Thymus (tissue), 14 donors: ENCODE measurements around the gene LONP1. TPM values are rescaled to one million over a fixed set of nuclear protein-coding genes. Genes with fewer than 3 reads are reported as not detected.
A peak's percentile ranks its signal among the peaks of the same experiment; 100 is the strongest.

Experiments
- DNase-seq, 9 donors: peaks; one replicate each; pipeline ENCODE4 v3.0.0-alpha.2; 2013; ENCODE audit warnings: low spot score in 9 of 9, low read depth in 6 of 9, missing footprints in 1 of 9
- H3K27ac ChIP-seq, 2 donors: one replicate each; pipeline ENCODE4 v1.5.1; 2013; ENCODE audit warnings: control low read depth in 1 of 2, low read depth in 1 of 2, low read length in 1 of 2, mild to moderate bottlenecking in 1 of 2, moderate library complexity in 1 of 2
- H3K27me3 ChIP-seq, 2 donors: one replicate each; pipeline ENCODE4 v1.5.1; 2013; ENCODE audit warnings: low read length in 1 of 2; ENCODE audit not compliant: control insufficient read depth in 2 of 2, insufficient read depth in 1 of 2
- H3K36me3 ChIP-seq, 2 donors: one replicate each; pipeline ENCODE4 v1.5.1; 2013; ENCODE audit warnings: low read length in 1 of 2, mild to moderate bottlenecking in 1 of 2, moderate library complexity in 1 of 2; ENCODE audit not compliant: control insufficient read depth in 2 of 2, insufficient read depth in 2 of 2
- H3K4me1 ChIP-seq, 2 donors: one replicate each; pipeline ENCODE4 v1.5.1; 2013; ENCODE audit warnings: low read length in 2 of 2; ENCODE audit not compliant: control insufficient read depth in 2 of 2, insufficient read depth in 2 of 2
- H3K4me3 ChIP-seq, 2 donors: one replicate each; pipeline ENCODE4 v1.5.1; 2013; ENCODE audit warnings: low read length in 2 of 2, control low read depth in 1 of 2, mild to moderate bottlenecking in 1 of 2
- H3K9me3 ChIP-seq, 2 donors: one replicate each; pipeline ENCODE4 v1.5.1; 2013; ENCODE audit warnings: low read length in 1 of 2, mild to moderate bottlenecking in 1 of 2; ENCODE audit not compliant: control insufficient read depth in 2 of 2, insufficient read depth in 1 of 2
- WGBS: extraction: QIAGEN DNeasy Blood & Tissue Kit; methylation state at CpG from one replicate; pipeline ENCODE4 v1.1.7; 2013; 5-methylcytosine and 5-hydroxymethylcytosine counted together
- long read RNA-seq, 10 donors: transcript quantifications; one replicate each; lab custom pipeline, GENCODE V29; 2026
- polyA plus RNA-seq: library from polyadenylated mRNA; stranded (reverse); fragments of 200-250 nt; gene quantifications from one replicate; pipeline ENCODE4 v1.2.3, GENCODE V29; 2013
- total RNA-seq: library from RNA; stranded (reverse); fragments of 120-200 nt; gene quantifications from one replicate; pipeline ENCODE4 v1.2.4, GENCODE V29; 2013
- donor health status: healthy.

Gene LONP1, protein sequence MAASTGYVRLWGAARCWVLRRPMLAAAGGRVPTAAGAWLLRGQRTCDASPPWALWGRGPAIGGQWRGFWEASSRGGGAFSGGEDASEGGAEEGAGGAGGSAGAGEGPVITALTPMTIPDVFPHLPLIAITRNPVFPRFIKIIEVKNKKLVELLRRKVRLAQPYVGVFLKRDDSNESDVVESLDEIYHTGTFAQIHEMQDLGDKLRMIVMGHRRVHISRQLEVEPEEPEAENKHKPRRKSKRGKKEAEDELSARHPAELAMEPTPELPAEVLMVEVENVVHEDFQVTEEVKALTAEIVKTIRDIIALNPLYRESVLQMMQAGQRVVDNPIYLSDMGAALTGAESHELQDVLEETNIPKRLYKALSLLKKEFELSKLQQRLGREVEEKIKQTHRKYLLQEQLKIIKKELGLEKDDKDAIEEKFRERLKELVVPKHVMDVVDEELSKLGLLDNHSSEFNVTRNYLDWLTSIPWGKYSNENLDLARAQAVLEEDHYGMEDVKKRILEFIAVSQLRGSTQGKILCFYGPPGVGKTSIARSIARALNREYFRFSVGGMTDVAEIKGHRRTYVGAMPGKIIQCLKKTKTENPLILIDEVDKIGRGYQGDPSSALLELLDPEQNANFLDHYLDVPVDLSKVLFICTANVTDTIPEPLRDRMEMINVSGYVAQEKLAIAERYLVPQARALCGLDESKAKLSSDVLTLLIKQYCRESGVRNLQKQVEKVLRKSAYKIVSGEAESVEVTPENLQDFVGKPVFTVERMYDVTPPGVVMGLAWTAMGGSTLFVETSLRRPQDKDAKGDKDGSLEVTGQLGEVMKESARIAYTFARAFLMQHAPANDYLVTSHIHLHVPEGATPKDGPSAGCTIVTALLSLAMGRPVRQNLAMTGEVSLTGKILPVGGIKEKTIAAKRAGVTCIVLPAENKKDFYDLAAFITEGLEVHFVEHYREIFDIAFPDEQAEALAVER
- total RNA-seq = 34.3 TPM
- polyA plus RNA-seq = 37.7 TPM
- long read RNA-seq, donor 1, partial matches to known transcripts = 0 of 1 reads
- long read RNA-seq, donor 1, other reads (novel, unspliced or antisense) = 0 of 1 reads
- long read RNA-seq, donor 2, transcript LONP1-201 (18 exons, 3,236 nt) = major isoform, 11 of 24 reads
- long read RNA-seq, donor 2, partial matches to known transcripts = 13 of 24 reads
- long read RNA-seq, donor 2, other reads (novel, unspliced or antisense) = 0 of 24 reads
- long read RNA-seq, donor 3, transcript LONP1-201 (18 exons, 3,236 nt) = major isoform, 5 of 15 reads
- long read RNA-seq, donor 3, partial matches to known transcripts = 10 of 15 reads
- long read RNA-seq, donor 3, other reads (novel, unspliced or antisense) = 0 of 15 reads
- long read RNA-seq, donor 4, partial matches to known transcripts = 0 of 1 reads
- long read RNA-seq, donor 4, other reads (novel, unspliced or antisense) = 0 of 1 reads
- long read RNA-seq, donor 5, transcript LONP1-201 (18 exons, 3,236 nt) = major isoform, 8 of 8 reads
- long read RNA-seq, donor 5, partial matches to known transcripts = 0 of 8 reads
- long read RNA-seq, donor 5, other reads (novel, unspliced or antisense) = 0 of 8 reads
- long read RNA-seq, donor 6, transcript LONP1-201 (18 exons, 3,236 nt) = major isoform, 6 of 11 reads
- long read RNA-seq, donor 6, partial matches to known transcripts = 5 of 11 reads
- long read RNA-seq, donor 6, other reads (novel, unspliced or antisense) = 0 of 11 reads
- long read RNA-seq, donor 7, partial matches to known transcripts = 0 of 1 reads
- long read RNA-seq, donor 7, other reads (novel, unspliced or antisense) = 0 of 1 reads
- long read RNA-seq, donor 8, partial matches to known transcripts = 0 of 1 reads
- long read RNA-seq, donor 8, other reads (novel, unspliced or antisense) = 0 of 1 reads
- long read RNA-seq, donor 9, partial matches to known transcripts = 0 of 1 reads
- long read RNA-seq, donor 9, other reads (novel, unspliced or antisense) = 0 of 1 reads
- long read RNA-seq, donor 10, partial matches to known transcripts = 0 of 2 reads
- long read RNA-seq, donor 10, other reads (novel, unspliced or antisense) = 0 of 2 reads

DNA sequence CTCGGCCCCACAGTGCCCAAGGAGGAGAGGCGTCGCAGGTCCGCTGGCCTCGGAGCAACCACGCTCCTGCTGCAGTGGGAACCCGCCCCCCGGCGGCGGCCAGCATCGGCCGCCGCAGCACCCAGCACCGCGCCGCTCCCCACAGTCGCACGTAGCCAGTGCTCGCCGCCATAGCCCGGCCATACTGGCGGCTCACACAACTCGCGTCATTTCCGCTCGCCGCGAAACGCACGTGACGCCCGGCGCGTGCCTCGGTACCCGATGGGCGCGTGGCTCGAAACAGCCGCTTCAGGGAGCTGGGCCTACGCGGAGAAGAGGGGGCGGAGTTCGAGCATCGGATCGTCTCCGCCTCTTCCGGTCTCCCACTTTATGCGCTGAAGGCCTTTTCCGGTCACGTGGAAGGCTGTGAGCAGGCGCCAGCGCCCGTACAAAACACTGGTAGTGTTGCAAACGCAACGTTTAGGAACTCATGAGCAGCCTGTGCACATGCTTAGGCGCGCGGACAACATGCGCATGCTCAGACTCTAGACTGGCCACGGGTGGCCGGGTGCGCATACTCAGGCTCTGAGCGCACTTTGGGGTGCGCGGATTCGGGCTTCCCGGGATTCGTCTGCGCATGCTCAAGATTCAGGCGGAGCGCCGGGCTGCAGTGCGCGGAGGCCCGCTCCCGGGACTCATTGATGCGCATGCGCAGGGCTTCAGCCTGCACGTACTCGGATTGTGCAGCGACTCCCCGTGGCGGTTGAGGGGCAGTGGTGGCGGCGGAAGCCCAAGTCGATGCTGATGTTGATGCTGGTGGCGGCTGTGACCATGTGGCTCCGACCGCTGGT is at the start of gene LONP1, which contains the start of gene CATSPERD:
Gene LONP1, minus strand, starts transcription at position 186 of the 830 bp plus-strand sequence. Its CDS starts 14 bp downstream, at position 172.
Gene CATSPERD, plus strand, starts transcription at position 677 of the 830 bp plus-strand sequence. Its CDS starts 101 bp downstream, at position 778.
- under 1% methylated on average over 90 of the region's 90 CpGs for WGBS
- DNase-seq = peak; percentile 98 to 100 (median 99)
- Histone ChIP-seq H3K27me3 (no peaks in the 10 kb centered on the region), H3K9me3 (no peaks in the 10 kb centered on the region), H3K27ac (peak within 1 kb of the TSS; percentile 98 to 99), H3K4me1 (peaks cover 9 to 20% of the 10 kb centered on the region in 2 donors), H3K4me3 (peak within 1 kb of the TSS; percentile 52 to 73), H3K36me3 (peaks cover 5 to 10% of the 10 kb centered on the region in 2 donors)

DNA sequence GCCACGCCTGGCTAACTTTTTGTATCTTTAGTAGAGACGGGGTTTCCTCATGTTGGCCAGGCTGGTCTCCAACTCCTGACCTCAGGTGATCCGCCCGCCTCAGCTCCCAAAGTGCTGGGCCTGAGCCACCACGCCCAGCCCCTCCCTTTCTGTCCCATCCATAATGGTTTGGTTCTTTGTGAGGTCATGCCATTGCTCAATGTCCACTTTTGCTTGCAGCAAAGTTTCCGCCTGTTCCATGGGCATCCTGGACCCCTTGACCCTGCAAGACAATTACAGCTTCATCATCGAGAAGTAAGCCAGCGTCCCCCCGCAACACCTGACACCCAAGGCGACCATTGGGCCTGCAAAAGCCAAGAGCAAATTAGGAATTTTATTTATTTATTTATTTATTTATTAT is 48.0 kb upstream of the LONP1 start:
- no peak for DNase-seq
- H3K4me1 ChIP-seq = no peaks in the 10 kb centered on the region
- 98% methylated on average over 10 of the region's 10 CpGs for WGBS

DNA sequence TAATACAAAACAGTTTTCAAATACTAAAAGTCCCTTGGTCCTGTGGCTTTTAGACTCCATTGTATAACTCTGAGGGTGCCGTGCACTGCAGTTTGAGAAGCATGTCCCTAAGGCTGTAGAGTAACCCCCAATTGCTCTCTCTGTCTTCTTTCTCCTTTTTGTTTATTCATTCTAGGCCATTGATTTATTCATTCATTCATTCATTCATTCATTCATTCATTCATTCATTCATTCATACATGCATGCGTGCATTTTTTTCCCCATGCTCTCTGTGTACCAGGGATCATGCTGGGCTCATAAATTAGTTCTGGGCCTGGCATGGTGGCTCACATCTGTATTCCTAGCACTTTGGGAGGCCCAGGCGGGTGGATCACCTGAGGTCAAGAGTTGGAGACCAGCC is 45.3 kb upstream of the LONP1 start:
- no peak for DNase-seq
- 99% methylated on average over 3 of the region's 3 CpGs for WGBS
- Histone ChIP-seq H3K9me3 (no peaks in the 10 kb centered on the region), H3K27me3 (no peaks in the 10 kb centered on the region), H3K4me3 (no peak overlapping the region), H3K27ac (no peak overlapping the region), H3K4me1 (no peaks in the 10 kb centered on the region), H3K36me3 (no peaks in the 10 kb centered on the region)

More for the DNA sequence above, 48.0 kb upstream of the LONP1 start:
- H3K27me3 ChIP-seq = no peaks in the 10 kb centered on the region
- H3K9me3 ChIP-seq = no peaks in the 10 kb centered on the region
- no peak overlapping the region for H3K27ac ChIP-seq
- H3K36me3 ChIP-seq = no peaks in the 10 kb centered on the region
- no peak overlapping the region for H3K4me3 ChIP-seq

DNA sequence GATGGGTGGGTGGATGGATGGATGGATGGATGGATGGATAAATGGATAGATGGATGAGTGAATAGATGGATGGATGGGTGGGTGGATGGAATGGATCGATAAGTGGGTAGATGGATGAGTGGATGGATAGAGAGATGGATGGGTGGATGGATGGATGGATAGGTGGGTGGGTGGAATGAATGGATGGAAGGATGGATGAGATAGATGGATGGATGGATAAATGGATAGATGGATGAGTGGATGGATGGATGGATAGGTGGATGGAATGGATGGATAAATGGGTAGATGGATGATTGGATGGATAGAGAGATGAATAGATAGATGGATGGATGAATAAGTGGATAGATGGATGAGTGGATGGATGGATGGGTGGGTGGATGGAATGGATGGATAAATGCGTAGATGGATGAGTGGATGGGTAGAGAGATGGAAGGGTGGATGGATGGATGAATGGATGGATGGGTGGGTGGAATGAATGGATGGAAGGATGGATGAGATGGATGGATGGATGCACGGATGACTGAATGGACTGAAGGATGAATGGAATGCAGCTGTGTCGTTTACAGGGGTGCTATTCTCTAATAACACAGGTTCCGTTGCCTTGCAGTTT is 42.8 kb upstream of the LONP1 start:
- DNase-seq = no peak
- Histone ChIP-seq H3K9me3 (no peaks in the 10 kb centered on the region), H3K27me3 (peaks cover 0 to 3% of the 10 kb centered on the region in 2 donors), H3K27ac (no peak overlapping the region), H3K36me3 (no peaks in the 10 kb centered on the region), H3K4me1 (no peaks in the 10 kb centered on the region), H3K4me3 (no peak overlapping the region)
- WGBS = 93% methylated on average over 5 of the region's 5 CpGs

DNA sequence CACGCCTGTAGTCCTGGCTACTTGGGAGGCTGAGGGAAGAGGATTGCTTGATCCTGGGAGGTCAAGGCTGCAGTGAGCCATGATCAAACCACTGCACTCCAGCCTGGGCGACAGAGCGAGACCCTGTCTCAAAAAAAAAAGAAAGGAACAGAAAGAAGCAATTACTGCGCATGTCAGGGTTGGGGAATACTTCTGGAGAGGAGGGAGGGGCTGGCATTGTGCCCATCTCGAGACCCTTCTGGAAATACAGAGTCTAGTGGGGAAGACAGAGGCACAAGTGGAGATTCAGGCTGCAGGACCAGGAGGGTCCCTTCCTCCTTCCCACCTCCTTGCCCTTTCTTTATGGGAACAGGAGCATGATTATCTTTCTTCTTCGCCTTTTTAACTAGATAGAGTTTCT is 33.8 kb upstream of the LONP1 start:
- Histone ChIP-seq H3K4me1 (no peaks in the 10 kb centered on the region), H3K36me3 (no peaks in the 10 kb centered on the region), H3K27me3 (peaks cover 0 to 3% of the 10 kb centered on the region in 2 donors), H3K4me3 (no peak overlapping the region), H3K27ac (no peak overlapping the region), H3K9me3 (no peaks in the 10 kb centered on the region)
- 84% methylated on average over 6 of the region's 6 CpGs for WGBS
- DNase-seq = no peak

DNA sequence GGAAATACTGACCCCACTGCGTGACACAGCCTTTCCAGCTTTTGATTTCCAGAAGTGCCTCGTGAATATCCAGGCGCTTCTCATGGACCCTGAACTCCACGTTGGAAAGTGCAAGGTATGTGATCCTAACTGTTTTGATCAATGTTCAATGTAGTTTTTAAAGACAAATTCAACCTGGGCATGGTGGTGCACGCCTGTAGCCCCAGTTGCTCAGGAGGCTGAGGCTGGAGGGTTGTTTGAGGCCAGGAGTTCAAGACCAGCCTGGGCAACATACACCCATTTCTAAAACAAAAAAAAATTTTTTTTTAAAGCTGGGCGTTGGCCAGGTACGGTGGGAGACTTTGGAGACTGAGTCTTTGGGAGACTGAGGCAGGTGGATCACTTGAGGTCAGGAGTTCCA is 31.8 kb upstream of the LONP1 start:
- DNase-seq = no peak
- H3K9me3 ChIP-seq = no peaks in the 10 kb centered on the region
- H3K4me1 ChIP-seq = no peaks in the 10 kb centered on the region
- H3K27ac ChIP-seq = no peak overlapping the region
- H3K4me3 ChIP-seq = no peak overlapping the region
- no peaks in the 10 kb centered on the region for H3K36me3 ChIP-seq
- 90% methylated on average over 7 of the region's 7 CpGs for WGBS
- no peaks in the 10 kb centered on the region for H3K27me3 ChIP-seq

DNA sequence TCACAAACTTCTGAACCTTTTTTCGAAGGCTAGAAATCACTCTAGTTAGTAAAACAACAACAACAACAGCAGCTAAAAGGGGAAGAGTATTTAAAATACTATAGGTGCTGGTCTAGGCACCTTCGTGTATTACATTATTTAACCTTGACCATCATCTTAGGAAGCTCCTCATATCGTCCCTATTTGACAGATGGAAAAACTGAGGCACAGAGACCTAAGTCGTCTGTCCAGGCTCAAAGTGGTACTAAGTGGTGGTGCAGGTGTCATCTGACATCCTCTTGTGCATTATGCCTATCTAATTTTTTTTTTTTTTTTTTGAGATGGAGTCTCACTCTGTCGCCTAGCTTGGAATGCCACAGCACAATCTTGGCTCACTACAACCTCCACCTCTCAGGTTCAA is 29.6 kb upstream of the LONP1 start:
- Histone ChIP-seq H3K27me3 (peaks cover 0 to 2% of the 10 kb centered on the region in 2 donors), H3K9me3 (no peaks in the 10 kb centered on the region), H3K36me3 (no peaks in the 10 kb centered on the region), H3K27ac (no peak overlapping the region), H3K4me1 (no peaks in the 10 kb centered on the region), H3K4me3 (no peak overlapping the region)
- 96% methylated on average over 5 of the region's 5 CpGs for WGBS
- no peak for DNase-seq
